Memory B cell (primary cell): ENCODE measurements around the gene PLPPR1.

Experiments
- ATAC-seq: fragments of 150-1000 bp; cut with Tn5 transposase; 2 replicates; pipeline ENCODE4 v1.10.0; 2021; ENCODE audit warnings: low read depth, mild to moderate bottlenecking, moderate library complexity
- DNase-seq, 2 donors: peaks; one replicate each; pipeline ENCODE4 v3.0.0; 2022; ENCODE audit warnings: low spot score in 2 of 2
- H3K27ac Mint-ChIP-seq: one replicate; pipeline ENCODE4 v1.8.0; 2022; ENCODE audit warnings: mild to moderate bottlenecking, moderate library complexity, mixed read lengths
- H3K27me3 Mint-ChIP-seq: one replicate; pipeline ENCODE4 v1.8.0; 2022; ENCODE audit warnings: mixed read lengths
- H3K36me3 Mint-ChIP-seq: one replicate; pipeline ENCODE4 v1.8.0; 2022; ENCODE audit warnings: mild to moderate bottlenecking, mixed read lengths
- H3K4me1 Mint-ChIP-seq: one replicate; pipeline ENCODE4 v1.8.0; 2022; ENCODE audit warnings: mixed read lengths
- H3K4me3 Mint-ChIP-seq: one replicate; pipeline ENCODE4 v1.8.0; 2022; ENCODE audit warnings: mild to moderate bottlenecking, moderate library complexity, mixed read lengths
- H3K9me3 Mint-ChIP-seq: one replicate; pipeline ENCODE4 v1.8.0; 2022; ENCODE audit warnings: mixed read lengths

The PLPPR1 gene

GRCh38 chr9:101165131-101165530, 136.6 kb downstream of the PLPPR1 start:
- DNase-seq, result no peak
- no peak for ATAC-seq
- Mint-ChIP-seq H3K36me3 (no peaks in the 10 kb centered on the region), H3K4me1 (no peaks in the 10 kb centered on the region), H3K4me3 (no peak overlapping the region), H3K27ac (no peak overlapping the region), H3K9me3 (no peaks in the 10 kb centered on the region), H3K27me3 (peaks cover 4% of the 10 kb centered on the region)

GRCh38 chr9:101167490-101168134, 139.1 kb downstream of the PLPPR1 start:
- H3K36me3 Mint-ChIP-seq, result no peaks in the 10 kb centered on the region
- H3K4me1 Mint-ChIP-seq, result no peaks in the 10 kb centered on the region
- ATAC-seq (no peak), DNase-seq (no peak)
- no peak overlapping the region for H3K4me3 Mint-ChIP-seq
- peaks cover 4% of the 10 kb centered on the region for H3K27me3 Mint-ChIP-seq
- no peaks in the 10 kb centered on the region for H3K9me3 Mint-ChIP-seq
- H3K27ac Mint-ChIP-seq, result no peak overlapping the region

GRCh38 chr9:101172616-101173015, 144.1 kb downstream of the PLPPR1 start:
- Mint-ChIP-seq H3K27me3 (no peaks in the 10 kb centered on the region), H3K9me3 (no peaks in the 10 kb centered on the region), H3K27ac (no peak overlapping the region)

DNA sequence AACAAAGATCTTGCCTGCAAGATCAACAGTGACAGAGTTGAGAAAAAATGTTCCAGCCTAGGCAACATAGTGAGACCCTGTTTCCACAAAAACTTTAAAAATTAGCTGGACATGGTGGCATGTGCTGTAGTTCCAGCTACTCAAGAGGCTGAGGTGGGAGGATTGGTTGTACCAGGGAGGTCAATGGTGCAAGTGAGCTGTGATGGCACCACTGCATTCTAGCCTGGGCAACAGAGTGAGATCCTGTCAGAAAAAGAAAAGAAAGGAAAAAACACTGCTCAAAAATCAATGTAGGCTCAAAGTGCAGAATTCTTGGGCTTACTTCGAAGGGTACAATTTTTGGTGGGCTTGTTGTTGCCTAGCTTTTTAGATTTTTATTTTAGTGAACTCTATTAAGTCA, 145.4 kb downstream of the PLPPR1 start:
- ATAC-seq, result no peak
- H3K27me3 Mint-ChIP-seq, result no peaks in the 10 kb centered on the region
- DNase-seq, result no peak
- no peaks in the 10 kb centered on the region for H3K9me3 Mint-ChIP-seq
- no peaks in the 10 kb centered on the region for H3K4me1 Mint-ChIP-seq
- H3K27ac Mint-ChIP-seq, result no peak overlapping the region
- no peaks in the 10 kb centered on the region for H3K36me3 Mint-ChIP-seq
- H3K4me3 Mint-ChIP-seq, result no peak overlapping the region

More at GRCh38 chr9:101172616-101173015, 144.1 kb downstream of the PLPPR1 start:
- H3K36me3 Mint-ChIP-seq, result no peaks in the 10 kb centered on the region
- no peak for ATAC-seq
- DNase-seq, result no peak
- H3K4me3 Mint-ChIP-seq, result no peak overlapping the region
- H3K4me1 Mint-ChIP-seq, result no peaks in the 10 kb centered on the region

GRCh38 chr9:101176384-101176783, 147.9 kb downstream of the PLPPR1 start:
- Mint-ChIP-seq H3K4me1 (no peaks in the 10 kb centered on the region), H3K27me3 (no peaks in the 10 kb centered on the region), H3K4me3 (no peak overlapping the region), H3K36me3 (no peaks in the 10 kb centered on the region), H3K27ac (no peak overlapping the region), H3K9me3 (no peaks in the 10 kb centered on the region)
- ATAC-seq (no peak), DNase-seq (no peak)

DNA sequence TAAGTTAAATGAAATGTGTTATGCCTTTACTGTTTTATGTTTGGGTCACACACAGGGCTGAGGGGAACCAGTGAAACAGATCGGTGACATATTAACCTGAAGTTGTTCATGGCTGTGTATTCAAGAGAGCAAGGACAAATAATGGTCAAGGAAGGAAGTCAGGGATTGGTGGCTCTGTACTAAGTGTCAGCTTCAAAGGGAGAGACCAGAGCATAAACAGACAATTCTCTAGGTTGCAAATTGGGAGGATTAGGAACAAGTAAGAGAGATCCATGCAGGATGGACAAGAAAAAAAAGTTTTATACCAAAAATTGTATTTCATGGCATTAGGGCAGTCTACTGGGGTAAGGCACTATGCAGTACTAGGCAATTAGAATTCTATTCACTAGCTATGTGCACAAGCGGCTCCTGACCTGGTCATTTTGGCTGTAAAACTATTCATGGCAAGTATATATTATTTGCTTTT, 156.3 kb downstream of the PLPPR1 start:
- Mint-ChIP-seq H3K27me3 (no peaks in the 10 kb centered on the region), H3K36me3 (no peaks in the 10 kb centered on the region), H3K4me1 (no peaks in the 10 kb centered on the region), H3K9me3 (peaks cover 6% of the 10 kb centered on the region), H3K27ac (no peak overlapping the region), H3K4me3 (no peak overlapping the region)
- DNase-seq (no peak), ATAC-seq (no peak)

GRCh38 chr9:101191723-101192122, 163.2 kb downstream of the PLPPR1 start:
- H3K27me3 Mint-ChIP-seq, result peaks cover 4% of the 10 kb centered on the region
- DNase-seq, result no peak
- no peaks in the 10 kb centered on the region for H3K9me3 Mint-ChIP-seq
- no peak for ATAC-seq
- H3K4me1 Mint-ChIP-seq, result no peaks in the 10 kb centered on the region
- no peak overlapping the region for H3K4me3 Mint-ChIP-seq
- H3K27ac Mint-ChIP-seq, result no peak overlapping the region
- no peaks in the 10 kb centered on the region for H3K36me3 Mint-ChIP-seq

GRCh38 chr9:101197026-101197425, 168.5 kb downstream of the PLPPR1 start:
- Mint-ChIP-seq H3K4me1 (no peaks in the 10 kb centered on the region), H3K36me3 (no peaks in the 10 kb centered on the region), H3K4me3 (no peak overlapping the region), H3K9me3 (no peaks in the 10 kb centered on the region), H3K27me3 (peaks cover 2% of the 10 kb centered on the region), H3K27ac (no peak overlapping the region)
- ATAC-seq (no peak), DNase-seq (no peak)

DNA sequence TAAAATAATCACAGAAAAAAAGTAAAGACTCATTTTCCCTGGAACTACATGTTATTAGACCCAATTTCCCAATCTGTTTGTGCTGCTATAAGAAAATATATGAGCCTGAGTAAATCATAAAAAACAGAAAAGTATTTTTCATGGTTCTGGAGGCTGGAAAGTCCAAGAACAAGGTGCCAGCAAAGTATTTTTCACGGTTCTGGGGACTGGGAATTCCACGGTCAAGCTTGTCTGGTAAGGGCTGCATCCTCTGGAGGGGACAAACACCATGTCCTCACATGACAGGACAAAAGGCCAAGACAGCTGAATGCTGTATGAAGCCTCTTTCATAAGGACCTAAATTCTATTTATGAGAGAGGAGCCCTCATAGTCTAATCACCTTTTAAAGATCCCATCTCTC, 172.3 kb downstream of the PLPPR1 start:
- DNase-seq (no peak), ATAC-seq (no peak)
- Mint-ChIP-seq H3K27ac (no peak overlapping the region), H3K4me3 (no peak overlapping the region), H3K27me3 (no peaks in the 10 kb centered on the region), H3K36me3 (no peaks in the 10 kb centered on the region), H3K9me3 (no peaks in the 10 kb centered on the region), H3K4me1 (no peaks in the 10 kb centered on the region)

- ATAC-seq (no peak), DNase-seq (no peak)
- H3K27ac Mint-ChIP-seq, result no peak overlapping the region
- no peaks in the 10 kb centered on the region for H3K27me3 Mint-ChIP-seq
- H3K9me3 Mint-ChIP-seq, result no peaks in the 10 kb centered on the region
- H3K36me3 Mint-ChIP-seq, result no peaks in the 10 kb centered on the region
- no peaks in the 10 kb centered on the region for H3K4me1 Mint-ChIP-seq
- no peak overlapping the region for H3K4me3 Mint-ChIP-seq
These were observed 173.1 kb downstream of the PLPPR1 start for GRCh38 chr9:101201630-101202029.

- ATAC-seq (no peak), DNase-seq (no peak)
- Mint-ChIP-seq H3K9me3 (no peaks in the 10 kb centered on the region), H3K27ac (no peak overlapping the region), H3K36me3 (no peaks in the 10 kb centered on the region), H3K4me3 (no peak overlapping the region), H3K27me3 (no peaks in the 10 kb centered on the region), H3K4me1 (no peaks in the 10 kb centered on the region)
These were observed 181.1 kb downstream of the PLPPR1 start for GRCh38 chr9:101209670-101210069.

DNA sequence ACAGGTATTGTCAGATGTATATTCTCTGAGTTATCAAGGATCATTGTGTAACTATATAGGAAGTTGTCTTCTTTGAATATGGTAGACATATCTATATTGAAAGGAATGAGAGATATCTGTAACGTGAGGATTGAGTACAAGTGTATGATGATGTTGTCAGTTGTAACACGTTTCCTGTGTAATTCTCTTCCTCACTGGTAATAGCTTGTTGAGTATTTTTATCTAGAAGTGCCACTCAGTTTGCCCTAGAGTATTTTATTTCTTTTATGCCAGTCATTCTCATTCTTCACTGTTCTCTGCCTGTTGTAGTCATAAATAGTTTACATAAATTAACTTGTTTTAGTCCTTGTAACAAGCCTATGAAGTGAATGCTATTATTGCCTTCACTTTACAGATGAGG, 184.1 kb downstream of the PLPPR1 start:
- ATAC-seq, result no peak
- Mint-ChIP-seq H3K27me3 (peaks cover 2% of the 10 kb centered on the region), H3K27ac (no peak overlapping the region), H3K4me1 (no peaks in the 10 kb centered on the region), H3K36me3 (no peaks in the 10 kb centered on the region), H3K4me3 (no peak overlapping the region), H3K9me3 (no peaks in the 10 kb centered on the region)
- DNase-seq, result no peak

GRCh38 chr9:101219030-101219429, 190.5 kb downstream of the PLPPR1 start:
- DNase-seq, result no peak
- Mint-ChIP-seq H3K4me3 (no peak overlapping the region), H3K27ac (no peak overlapping the region), H3K4me1 (no peaks in the 10 kb centered on the region), H3K9me3 (no peaks in the 10 kb centered on the region), H3K27me3 (peaks cover 2% of the 10 kb centered on the region), H3K36me3 (no peaks in the 10 kb centered on the region)
- no peak for ATAC-seq

- DNase-seq (no peak), ATAC-seq (no peak)
- H3K27me3 Mint-ChIP-seq, result peaks cover 2% of the 10 kb centered on the region
- H3K36me3 Mint-ChIP-seq, result no peaks in the 10 kb centered on the region
- H3K27ac Mint-ChIP-seq, result no peak overlapping the region
- no peaks in the 10 kb centered on the region for H3K9me3 Mint-ChIP-seq
- no peak overlapping the region for H3K4me3 Mint-ChIP-seq
- no peaks in the 10 kb centered on the region for H3K4me1 Mint-ChIP-seq
These were observed 191.8 kb downstream of the PLPPR1 start for GRCh38 chr9:101220341-101220740.

- DNase-seq (no peak), ATAC-seq (no peak)
- Mint-ChIP-seq H3K27me3 (no peaks in the 10 kb centered on the region), H3K4me3 (no peak overlapping the region), H3K4me1 (no peaks in the 10 kb centered on the region), H3K36me3 (no peaks in the 10 kb centered on the region), H3K27ac (no peak overlapping the region), H3K9me3 (no peaks in the 10 kb centered on the region)
These were observed 196.7 kb downstream of the PLPPR1 start for GRCh38 chr9:101225271-101225670.
